Naive B cell (primary cell): ENCODE measurements around the gene SYNPO2. TPM values are rescaled to one million over a fixed set of nuclear protein-coding genes. Genes with fewer than 3 reads are reported as not detected.
A peak's percentile ranks its signal among the peaks of the same experiment; 100 is the strongest.

ENCODE experiments used
- ATAC-seq, 2 donors: fragments of 150-1000 bp; cut with Tn5 transposase; 2 replicates each; pipeline ENCODE4 v1.10.0; 2021; ENCODE audit warnings: low read depth in 2 of 2, mild to moderate bottlenecking in 2 of 2, moderate library complexity in 2 of 2
- DNase-seq: peaks from one replicate; pipeline ENCODE4 v3.0.0; 2022
- H3K27ac Mint-ChIP-seq, 6 donors: one replicate each; pipeline ENCODE4 v1.8.0; 2020 to 2022; ENCODE audit warnings: mild to moderate bottlenecking in 6 of 6, mixed read lengths in 6 of 6, moderate library complexity in 5 of 6, inconsistent platforms in 2 of 6
- H3K27me3 Mint-ChIP-seq, 3 donors: one replicate each; pipeline ENCODE4 v1.8.0; 2021 to 2022; ENCODE audit warnings: mixed read lengths in 3 of 3, mild to moderate bottlenecking in 1 of 3
- H3K36me3 Mint-ChIP-seq, 2 donors: one replicate each; pipeline ENCODE4 v1.8.0; 2020 to 2022; ENCODE audit warnings: mixed read lengths in 2 of 2, inconsistent platforms in 1 of 2, mild to moderate bottlenecking in 1 of 2
- H3K4me1 Mint-ChIP-seq, 3 donors: one replicate each; pipeline ENCODE4 v1.8.0; 2020 to 2022; ENCODE audit warnings: mixed read lengths in 3 of 3, inconsistent platforms in 1 of 3, mild to moderate bottlenecking in 1 of 3, moderate library complexity in 1 of 3
- H3K4me3 Mint-ChIP-seq, 8 donors: one replicate each; pipeline ENCODE4 v1.8.0; 2020 to 2022; ENCODE audit warnings: mild to moderate bottlenecking in 8 of 8, mixed read lengths in 8 of 8, moderate library complexity in 8 of 8, inconsistent platforms in 2 of 8
- H3K9me3 Mint-ChIP-seq, 7 donors: one replicate each; pipeline ENCODE4 v1.8.0; 2020 to 2022; ENCODE audit warnings: mixed read lengths in 7 of 7, mild to moderate bottlenecking in 5 of 7, inconsistent platforms in 2 of 7, moderate library complexity in 1 of 7
- polyA plus RNA-seq, 6 donors: library from polyadenylated mRNA; unstranded; fragments of 300-500 nt; fragmentation: Illumina TruSeq; gene quantifications; one replicate each; pipeline ENCODE4 v1.2.3, GENCODE V29; 2021; ENCODE audit warnings: low read depth in 6 of 6

Gene SYNPO2
- polyA plus RNA-seq, 6 donors from 2014 or later, result 0.05 to 0.24 (median 0.12) TPM; not detected in 2

DNA sequence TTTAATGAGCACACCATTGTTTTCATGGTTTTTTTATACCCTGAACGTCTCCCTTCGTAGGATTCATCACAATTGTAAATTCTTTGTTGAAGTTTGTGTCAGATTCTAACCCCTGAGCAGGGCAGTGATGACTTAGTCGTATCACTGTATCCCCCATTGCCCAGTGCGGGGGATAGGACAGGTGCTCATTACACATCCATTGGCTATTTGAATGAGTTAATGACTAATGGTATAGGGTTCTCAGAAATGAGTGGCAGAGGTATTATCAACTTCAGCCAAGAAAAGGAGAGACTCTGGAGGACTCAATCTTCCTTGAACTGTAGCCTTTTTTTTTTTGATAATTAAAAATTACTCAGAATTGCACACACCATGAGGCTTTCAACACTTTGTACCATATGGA, 64.6 kb downstream of the SYNPO2 start:
- H3K9me3 Mint-ChIP-seq, result no peaks in the 10 kb centered on the region
- peaks cover 4 to 6% (median 5%) of the 10 kb centered on the region in 3 donors for H3K27me3 Mint-ChIP-seq
- H3K4me3 Mint-ChIP-seq, result no peak overlapping the region
- no peaks in the 10 kb centered on the region for H3K36me3 Mint-ChIP-seq
- DNase-seq (no peak), ATAC-seq (no peak)
- no peak overlapping the region for H3K27ac Mint-ChIP-seq
- no peaks in the 10 kb centered on the region for H3K4me1 Mint-ChIP-seq

DNA sequence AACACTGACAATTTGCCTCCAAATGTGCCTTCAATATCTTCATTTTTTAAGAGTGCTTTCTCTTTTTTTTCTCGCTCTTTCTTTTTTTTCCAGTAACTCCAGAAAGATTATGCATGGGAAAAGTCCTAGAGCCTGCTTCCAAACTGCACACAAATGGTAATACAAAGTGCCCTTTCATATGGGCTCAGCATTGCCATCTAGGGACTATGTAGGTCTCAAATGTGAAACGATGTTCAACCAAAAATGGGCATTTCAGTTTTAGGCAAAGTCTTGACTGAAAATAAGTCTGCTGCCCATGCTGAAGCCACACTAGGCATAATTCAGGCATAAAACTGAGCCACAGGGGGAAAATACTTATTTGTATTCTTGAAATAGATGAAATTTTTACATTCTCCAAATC, 65.6 kb downstream of the SYNPO2 start:
- H3K36me3 Mint-ChIP-seq, result no peaks in the 10 kb centered on the region
- no peak overlapping the region for H3K27ac Mint-ChIP-seq
- no peaks in the 10 kb centered on the region for H3K9me3 Mint-ChIP-seq
- H3K27me3 Mint-ChIP-seq, result peaks cover 4 to 6% (median 5%) of the 10 kb centered on the region in 3 donors
- DNase-seq (no peak), ATAC-seq (no peak)
- no peak overlapping the region for H3K4me3 Mint-ChIP-seq
- H3K4me1 Mint-ChIP-seq, result no peaks in the 10 kb centered on the region

- peaks cover 6 to 12% (median 7%) of the 10 kb centered on the region in 3 donors for H3K27me3 Mint-ChIP-seq
- no peaks in the 10 kb centered on the region for H3K36me3 Mint-ChIP-seq
- ATAC-seq (no peak), DNase-seq (no peak)
- no peak overlapping the region for H3K4me3 Mint-ChIP-seq
- H3K27ac Mint-ChIP-seq, result no peak overlapping the region
- H3K9me3 Mint-ChIP-seq, result no peaks in the 10 kb centered on the region
- H3K4me1 Mint-ChIP-seq, result no peaks in the 10 kb centered on the region
Observed at GRCh38 chr4:118955515-118955914, 66.9 kb downstream of the SYNPO2 start.

- no peak overlapping the region for H3K27ac Mint-ChIP-seq
- no peaks in the 10 kb centered on the region for H3K9me3 Mint-ChIP-seq
- H3K4me1 Mint-ChIP-seq, result no peaks in the 10 kb centered on the region
- H3K4me3 Mint-ChIP-seq, result no peak overlapping the region
- DNase-seq, result no peak
- ATAC-seq, result no peak
- no peaks in the 10 kb centered on the region for H3K36me3 Mint-ChIP-seq
- H3K27me3 Mint-ChIP-seq, result peaks cover 9 to 29% (median 20%) of the 10 kb centered on the region in 3 donors
Observed at GRCh38 chr4:118957722-118958445, 69.2 kb downstream of the SYNPO2 start.

DNA sequence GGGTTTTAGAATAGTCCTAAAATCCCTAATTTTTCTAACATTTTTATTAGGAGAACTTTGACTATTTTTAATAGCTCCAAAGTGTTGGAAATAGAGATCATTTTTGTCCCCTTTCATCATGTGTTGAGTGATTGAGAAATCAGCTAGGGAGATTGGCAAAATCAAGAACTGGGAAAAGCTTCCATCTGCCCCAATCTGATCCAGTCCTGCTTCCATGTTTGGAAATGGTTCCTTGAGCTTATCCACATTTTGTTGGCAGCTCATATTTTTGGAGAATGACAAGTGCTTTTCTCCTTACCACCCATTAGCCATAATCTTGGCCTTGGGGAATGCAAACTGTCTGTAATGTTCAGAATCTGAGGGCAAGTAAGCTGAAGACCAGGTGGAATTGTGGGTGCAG, 73.9 kb downstream of the SYNPO2 start:
- H3K36me3 Mint-ChIP-seq, result no peaks in the 10 kb centered on the region
- H3K9me3 Mint-ChIP-seq, result no peaks in the 10 kb centered on the region
- DNase-seq (no peak), ATAC-seq (no peak)
- H3K27ac Mint-ChIP-seq, result no peak overlapping the region
- H3K4me1 Mint-ChIP-seq, result no peaks in the 10 kb centered on the region
- H3K4me3 Mint-ChIP-seq, result no peak overlapping the region
- peaks cover 4 to 24% (median 15%) of the 10 kb centered on the region in 3 donors for H3K27me3 Mint-ChIP-seq

- Mint-ChIP-seq H3K4me1 (peaks cover 7 to 9% (median 8%) of the 10 kb centered on the region in 3 donors), H3K4me3 (no peak overlapping the region), H3K27ac (peak overlapping the region in 2 of 6 donors; percentile 28 to 41), H3K27me3 (peaks cover 4 to 19% (median 15%) of the 10 kb centered on the region in 3 donors), H3K9me3 (no peaks in the 10 kb centered on the region), H3K36me3 (no peaks in the 10 kb centered on the region)
- ATAC-seq, result no peak
- no peak for DNase-seq
Observed at GRCh38 chr4:118964891-118965411, 76.3 kb downstream of the SYNPO2 start.

GRCh38 chr4:118967393-118967792, 78.7 kb downstream of the SYNPO2 start:
- peaks cover 7 to 9% (median 8%) of the 10 kb centered on the region in 3 donors for H3K4me1 Mint-ChIP-seq

DNA sequence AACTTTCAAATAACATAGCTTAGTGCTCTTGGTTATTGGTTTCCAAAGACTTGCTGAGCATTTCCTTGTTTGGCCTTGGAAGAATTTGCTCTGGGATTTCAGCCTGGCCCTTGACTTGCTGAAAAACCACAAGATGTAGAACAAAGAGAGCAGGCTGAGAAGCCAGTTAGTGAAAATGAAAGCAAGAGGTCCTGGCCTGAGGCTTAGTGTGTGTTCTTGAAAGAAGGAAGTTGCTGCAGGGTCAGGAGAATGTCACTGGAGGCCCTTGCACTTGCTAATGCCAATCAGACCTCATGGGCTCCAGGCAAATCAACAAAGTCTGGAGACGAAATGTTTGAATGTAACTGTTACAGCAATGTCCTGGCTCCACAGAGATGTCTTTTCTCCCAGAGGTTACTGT, 79.4 kb downstream of the SYNPO2 start:
- Mint-ChIP-seq H3K27ac (peak overlapping the region in 3 of 6 donors; percentile 11 to 59 (median 50)), H3K4me1 (peaks cover 7 to 9% (median 8%) of the 10 kb centered on the region in 3 donors), H3K9me3 (no peaks in the 10 kb centered on the region), H3K36me3 (no peaks in the 10 kb centered on the region), H3K27me3 (no peaks in the 10 kb centered on the region), H3K4me3 (peak overlapping the region in 2 of 8 donors; percentile 7 to 20)
- DNase-seq (peak; percentile 17), ATAC-seq (peak; percentile 88 to 89)

More at GRCh38 chr4:118967393-118967792, 78.7 kb downstream of the SYNPO2 start:
- Mint-ChIP-seq H3K4me3 (no peak overlapping the region), H3K27ac (peak overlapping the region in 1 of 6 donors; percentile 44), H3K27me3 (no peaks in the 10 kb centered on the region), H3K36me3 (no peaks in the 10 kb centered on the region), H3K9me3 (no peaks in the 10 kb centered on the region)
- no peak for DNase-seq
- no peak for ATAC-seq

GRCh38 chr4:118968813-118969212, 80.2 kb downstream of the SYNPO2 start:
- H3K4me3 Mint-ChIP-seq, result no peak overlapping the region
- peak overlapping the region in 1 of 6 donors; percentile 11 for H3K27ac Mint-ChIP-seq
- peaks cover 7 to 9% (median 8%) of the 10 kb centered on the region in 3 donors for H3K4me1 Mint-ChIP-seq
- no peaks in the 10 kb centered on the region for H3K9me3 Mint-ChIP-seq
- ATAC-seq (no peak), DNase-seq (no peak)
- H3K27me3 Mint-ChIP-seq, result no peaks in the 10 kb centered on the region
- H3K36me3 Mint-ChIP-seq, result no peaks in the 10 kb centered on the region

DNA sequence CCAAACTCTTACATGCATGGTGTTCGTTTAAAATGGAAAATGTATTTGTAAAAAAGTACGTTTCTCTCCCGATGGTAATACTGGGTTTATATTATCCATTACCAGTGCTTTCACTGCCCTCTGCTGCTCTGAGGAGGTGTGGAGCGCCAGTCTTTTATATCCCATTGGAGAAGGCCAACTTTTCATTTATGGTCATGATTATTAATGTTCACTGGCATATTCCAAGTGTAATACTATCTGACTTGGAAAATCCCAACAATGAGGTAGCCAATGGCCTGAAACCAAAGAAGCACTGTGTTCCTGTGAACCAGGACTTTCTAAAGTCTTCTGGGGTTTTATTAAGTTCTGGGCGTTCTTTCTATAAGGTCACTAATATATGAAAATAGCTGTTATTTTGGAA, 80.7 kb downstream of the SYNPO2 start:
- ATAC-seq (no peak), DNase-seq (no peak)
- H3K9me3 Mint-ChIP-seq, result no peaks in the 10 kb centered on the region
- no peak overlapping the region for H3K27ac Mint-ChIP-seq
- H3K4me3 Mint-ChIP-seq, result no peak overlapping the region
- H3K27me3 Mint-ChIP-seq, result no peaks in the 10 kb centered on the region
- H3K36me3 Mint-ChIP-seq, result no peaks in the 10 kb centered on the region
- H3K4me1 Mint-ChIP-seq, result peaks cover 7 to 9% (median 8%) of the 10 kb centered on the region in 3 donors

- no peaks in the 10 kb centered on the region for H3K36me3 Mint-ChIP-seq
- H3K4me1 Mint-ChIP-seq, result peaks cover 7 to 9% (median 8%) of the 10 kb centered on the region in 3 donors
- H3K27me3 Mint-ChIP-seq, result no peaks in the 10 kb centered on the region
- DNase-seq (no peak), ATAC-seq (no peak)
- no peak overlapping the region for H3K27ac Mint-ChIP-seq
- no peak overlapping the region for H3K4me3 Mint-ChIP-seq
- H3K9me3 Mint-ChIP-seq, result no peaks in the 10 kb centered on the region
Observed at GRCh38 chr4:118972167-118972566, 83.5 kb downstream of the SYNPO2 start.

DNA sequence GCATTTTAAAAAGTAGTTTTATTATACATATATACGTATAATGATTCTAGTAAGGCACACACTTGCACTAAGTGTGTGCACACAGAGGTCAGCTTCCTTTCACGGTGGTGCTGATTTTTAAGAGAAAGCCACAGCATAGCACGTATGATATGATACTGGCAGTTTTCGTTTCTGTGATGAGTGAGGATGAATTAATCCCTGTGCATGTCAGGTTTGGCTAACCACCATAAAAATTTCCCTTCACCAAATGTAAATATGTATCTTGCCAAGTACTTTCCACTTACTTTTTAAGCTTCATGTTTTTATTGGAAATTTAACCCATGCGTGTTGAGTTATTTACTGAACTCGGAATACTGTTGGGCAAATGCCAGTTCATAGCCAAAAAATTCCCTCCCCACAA, 84.6 kb downstream of the SYNPO2 start:
- ATAC-seq (no peak), DNase-seq (no peak)
- no peaks in the 10 kb centered on the region for H3K9me3 Mint-ChIP-seq

DNA sequence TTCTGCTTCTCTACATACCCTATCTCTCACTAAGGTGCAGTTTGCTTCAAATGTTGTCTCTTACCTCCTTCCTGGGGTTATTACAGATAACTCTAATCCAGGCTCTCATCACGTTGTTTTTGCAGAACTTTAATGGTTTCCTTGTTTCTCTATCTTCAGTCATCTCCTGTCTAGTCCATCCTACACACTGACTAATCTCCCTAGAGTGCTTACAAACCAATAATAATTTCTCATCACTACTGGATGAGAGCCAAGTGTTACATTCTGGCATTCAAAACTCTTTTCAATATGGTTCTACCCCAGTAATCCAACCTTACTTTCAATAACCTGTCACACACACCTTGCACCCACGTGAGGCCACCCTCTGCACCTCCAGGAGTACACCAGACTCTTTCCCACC, 86.1 kb downstream of the SYNPO2 start:
- Mint-ChIP-seq H3K4me1 (no peaks in the 10 kb centered on the region), H3K36me3 (no peaks in the 10 kb centered on the region), H3K27me3 (no peaks in the 10 kb centered on the region), H3K27ac (peak overlapping the region in 1 of 6 donors; percentile 33), H3K4me3 (no peak overlapping the region), H3K9me3 (no peaks in the 10 kb centered on the region)
- no peak for DNase-seq
- no peak for ATAC-seq

More for the DNA sequence above, 84.6 kb downstream of the SYNPO2 start:
- H3K36me3 Mint-ChIP-seq, result no peaks in the 10 kb centered on the region
- H3K27ac Mint-ChIP-seq, result no peak overlapping the region
- H3K27me3 Mint-ChIP-seq, result no peaks in the 10 kb centered on the region
- peaks cover 1 to 2% (median 2%) of the 10 kb centered on the region in 3 donors for H3K4me1 Mint-ChIP-seq
- H3K4me3 Mint-ChIP-seq, result no peak overlapping the region

DNA sequence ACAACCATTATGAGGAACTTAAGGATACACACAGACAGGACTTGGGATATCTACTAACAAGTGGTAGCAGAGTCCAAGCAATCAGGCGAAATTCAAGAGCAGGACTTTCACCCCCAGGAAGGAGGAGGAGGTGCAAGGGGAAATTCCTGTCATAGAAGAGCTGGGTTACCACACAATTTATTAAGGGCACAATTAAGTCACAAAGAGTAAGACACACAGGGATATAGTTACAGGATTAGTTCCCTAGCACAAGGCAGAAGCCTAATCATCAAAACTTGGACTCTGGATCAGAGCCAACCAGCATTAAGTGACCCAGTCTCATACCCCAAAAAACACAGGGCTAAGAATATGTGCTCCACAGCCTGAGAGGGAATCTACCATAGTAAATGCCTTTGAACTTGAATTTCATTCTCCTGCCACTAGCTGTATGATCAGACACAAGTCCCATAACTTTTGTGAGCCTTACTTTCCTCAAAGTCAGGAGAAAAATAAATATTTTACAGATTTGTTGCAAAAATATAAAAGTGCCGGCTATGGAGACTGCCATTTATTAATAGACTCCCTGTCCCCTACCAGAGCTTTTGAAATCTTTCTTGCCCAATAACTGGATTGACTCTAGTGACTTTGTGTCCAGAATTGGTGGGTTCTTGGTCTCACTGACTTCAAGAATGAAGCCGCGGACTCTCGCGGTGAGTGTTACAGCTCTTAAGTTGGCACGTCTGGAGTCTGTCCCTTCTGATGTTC, 87.0 kb downstream of the SYNPO2 start:
- Mint-ChIP-seq H3K4me3 (no peak overlapping the region), H3K4me1 (no peaks in the 10 kb centered on the region), H3K27ac (no peak overlapping the region), H3K9me3 (no peaks in the 10 kb centered on the region), H3K27me3 (no peaks in the 10 kb centered on the region), H3K36me3 (no peaks in the 10 kb centered on the region)
- ATAC-seq (no peak), DNase-seq (no peak)
